Spleen (tissue), 7 donors: ENCODE measurements around the gene ZNF804B.

Source experiments
- CTCF ChIP-seq, 11 experiments: fragments of 200-600 bp in 7 of 11; fragments of 450-650 bp in 4 of 11; sonication (generic) in 4 of 11; IDR thresholded peaks in 8 of 11; conservative IDR thresholded peaks in 3 of 11; 1 replicate in 7 of 11; 2 replicates in 4 of 11; pipeline versions ENCODE4 v1.4.0 to v1.8.0; 2016 to 2021; ENCODE audit warnings: antibody characterized with exemption in 11 of 11, inconsistent platforms in 4 of 11, mild to moderate bottlenecking in 1 of 11
- POLR2A ChIP-seq, 3 donors: fragments of 450-650 bp; IDR thresholded peaks; one replicate each; pipeline ENCODE4 v1.5.1; 2017; ENCODE audit warnings: antibody characterized with exemption in 3 of 3, mild to moderate bottlenecking in 1 of 3
- POLR2AphosphoS5 ChIP-seq, 3 donors: sonication (generic); formaldehyde crosslinking; IDR thresholded peaks; one replicate each; pipeline ENCODE4 v1.5.1; 2017; ENCODE audit warnings: antibody characterized with exemption in 3 of 3
- donor health status: DM: no; HTN: no; CAD: no; lungs with moderate emphysema.
- donor health status: DM: no; HTN: no; CAD: no.
- donor health status: DM: no; HTN: no; CAD: no.

- TF ChIP-seq POLR2A (IDR thresholded peaks at IDR 0.05) (no peak), CTCF (IDR thresholded peaks at IDR 0.05 in 8 of 11, conservative IDR thresholded peaks at IDR 0.05 in 3 of 11) (no peak), POLR2AphosphoS5 (IDR thresholded peaks at IDR 0.05) (no peak)
These were observed 160.1 kb downstream of the ZNF804B start for GRCh38 chr7:88919478-88920131.
